ENCODE measurements around the gene IFNL3. TPM values are rescaled to one million over a fixed set of nuclear protein-coding genes. Genes with fewer than 3 reads are reported as not detected.

IFNL3 gene
- total RNA-seq, 1 experiment from 2014 or later = not detected

GRCh38 chr19:39211731-39212374 is 33.0 kb downstream of the IFNL3 start:
- H3K36me3 Mint-ChIP-seq = no peaks in the 10 kb centered on the region; the same call in 1 of the 2 replicates
- H3K9me3 Mint-ChIP-seq = peaks cover 10% of the 10 kb centered on the region
- DNase-seq (ENCODE audit: low spot score) (no peak), ATAC-seq (no peak; the same call in 1 of the 2 replicates)
- H3K4me3 Mint-ChIP-seq = no peak overlapping the region
- peaks cover 6% of the 10 kb centered on the region; the same call in 1 of the 2 replicates for H3K27me3 Mint-ChIP-seq (ENCODE audit: low read depth)
- no peak for TF ChIP-seq ZNF512 (CRISPR knock-in tag; IDR thresholded peaks at IDR 0.05; ENCODE audit: borderline replicate concordance)
- no peak for TF ChIP-seq NR3C1 (CRISPR knock-in tag; conservative IDR thresholded peaks at IDR 0.05; ENCODE audit: low read depth)
- no peak for TF ChIP-seq USF1 (CRISPR knock-in tag; IDR thresholded peaks at IDR 0.05)
- no peak for TF ChIP-seq GTF2I (CRISPR knock-in tag; conservative IDR thresholded peaks at IDR 0.05)
- no peak for TF ChIP-seq ZNF232 (CRISPR knock-in tag; IDR thresholded peaks at IDR 0.05)
- no peak for TF ChIP-seq ZNF396 (CRISPR knock-in tag; IDR thresholded peaks at IDR 0.05; ENCODE audit: borderline replicate concordance)
- TF ChIP-seq AFF4 (CRISPR knock-in tag; IDR thresholded peaks at IDR 0.05; ENCODE audit: borderline replicate concordance) = no peak
- TF ChIP-seq TP53 (CRISPR knock-in tag; IDR thresholded peaks at IDR 0.05) = no peak
- TF ChIP-seq NR2C2 (CRISPR knock-in tag; IDR thresholded peaks at IDR 0.05) = no peak
- TF ChIP-seq FOXJ3 (CRISPR knock-in tag; IDR thresholded peaks at IDR 0.05; ENCODE audit: borderline replicate concordance) = no peak
- no peak for TF ChIP-seq ZNF219 (CRISPR knock-in tag; IDR thresholded peaks at IDR 0.05; ENCODE audit: borderline replicate concordance)
- no peak for TF ChIP-seq ATF6 (CRISPR knock-in tag; IDR thresholded peaks at IDR 0.05)
- TF ChIP-seq ZBTB43 (CRISPR knock-in tag; IDR thresholded peaks at IDR 0.05) = no peak
- TF ChIP-seq ZNF423 (CRISPR knock-in tag; IDR thresholded peaks at IDR 0.05) = no peak
- CTCF ChIA-PET = interaction anchor here (0.6 to 2.3 kb wide), 17 partner anchors 8 to 317 kb away, joined by 3 to 11 read pairs (median 4); partner anchors contain the start of genes GMFG, SAMD4B and SYCN
- no peak overlapping the region for H3K27ac Mint-ChIP-seq
- POLR2A ChIA-PET = interaction anchor here (0.6 to 0.8 kb wide), 3 partner anchors 90 to 616 kb away, joined by 3 to 4 read pairs (median 4); no protein-coding TSS in a partner anchor
- no peaks in the 10 kb centered on the region for H3K4me1 Mint-ChIP-seq

- ATAC-seq (no peak), DNase-seq (ENCODE audit: low spot score) (no peak)
- ChIA-PET CTCF (no interaction called here), POLR2A (no interaction called here)
- no peaks in the 10 kb centered on the region for H3K9me3 Mint-ChIP-seq
- H3K27ac Mint-ChIP-seq = no peak overlapping the region
- H3K4me3 Mint-ChIP-seq = no peak overlapping the region
- no peaks in the 10 kb centered on the region for H3K36me3 Mint-ChIP-seq
- H3K4me1 Mint-ChIP-seq = no peaks in the 10 kb centered on the region
- peaks cover 14% of the 10 kb centered on the region for H3K27me3 Mint-ChIP-seq (ENCODE audit: low read depth)
- no peak for TF ChIP-seq ZNF281 (CRISPR knock-in tag; IDR thresholded peaks at IDR 0.05)
- TF ChIP-seq SP1 (CRISPR knock-in tag; conservative IDR thresholded peaks at IDR 0.05) = no peak
- TF ChIP-seq ATF6 (CRISPR knock-in tag; IDR thresholded peaks at IDR 0.05) = no peak
- TF ChIP-seq CTCF (IDR thresholded peaks at IDR 0.05) = no peak
Measured at GRCh38 chr19:39209196-39209595, 35.6 kb downstream of the IFNL3 start.
